GM21390 (cell line): Measurements from ENCODE around the gene CDH1.

Source experiments
- ATAC-seq: cut with Tn5 transposase; IDR thresholded peaks from one replicate; pipeline ENCODE4 v1.9.1; 2021; ENCODE audit not compliant: unreplicated experiment

The CDH1 gene

DNA sequence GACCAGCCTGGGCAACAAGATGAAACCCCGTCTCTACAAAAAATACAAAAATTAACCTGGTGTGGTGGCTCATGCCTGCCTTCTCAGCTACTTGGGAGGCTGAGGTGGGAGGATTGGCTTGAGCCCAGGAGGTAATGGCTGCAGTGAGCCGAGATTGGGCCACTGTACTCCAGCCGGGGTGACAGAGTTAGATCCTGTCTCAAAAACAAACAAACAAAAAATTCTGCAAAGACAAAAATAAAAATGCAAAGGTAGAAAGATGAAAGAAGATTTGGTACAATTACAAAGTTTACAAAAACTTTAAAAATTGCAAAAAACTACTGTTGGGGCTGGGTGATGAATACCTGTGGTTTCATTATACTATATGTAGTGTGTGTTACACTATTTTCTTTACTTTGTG, 5.5 kb upstream of the CDH1 start:
- no peak for ATAC-seq

DNA sequence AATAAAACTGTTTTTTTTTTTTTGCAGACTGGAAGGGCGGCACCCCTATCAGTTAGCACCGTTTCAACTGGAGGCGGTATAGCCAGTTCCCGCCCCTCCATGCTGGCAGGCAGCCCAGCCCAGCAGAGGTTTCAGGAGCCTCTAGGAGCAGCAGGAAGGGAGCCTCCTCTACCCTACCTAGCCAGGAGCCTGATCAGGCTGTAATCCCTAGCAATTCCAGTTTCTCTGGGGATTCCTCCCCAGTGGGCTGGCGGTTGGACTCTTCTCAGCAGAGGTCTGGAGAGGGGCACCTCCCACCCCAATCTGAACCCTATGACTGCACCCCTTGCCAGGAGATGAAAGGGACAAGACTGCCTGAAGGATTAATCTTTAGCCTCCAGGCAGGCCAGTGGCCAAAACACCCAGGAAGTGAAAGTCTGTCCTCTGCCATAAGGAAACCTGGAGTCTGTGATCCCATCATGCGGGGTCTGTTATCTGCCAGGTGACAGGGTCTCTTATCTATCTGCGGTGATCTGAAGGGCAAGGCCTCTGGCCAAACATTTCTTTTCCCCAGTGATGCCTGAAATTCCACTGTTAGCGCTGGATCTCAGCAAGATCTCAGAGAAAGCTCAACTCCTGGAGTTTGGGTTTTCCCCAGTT, 4.9 kb upstream of the CDH1 start:
- ATAC-seq, result no peak

DNA sequence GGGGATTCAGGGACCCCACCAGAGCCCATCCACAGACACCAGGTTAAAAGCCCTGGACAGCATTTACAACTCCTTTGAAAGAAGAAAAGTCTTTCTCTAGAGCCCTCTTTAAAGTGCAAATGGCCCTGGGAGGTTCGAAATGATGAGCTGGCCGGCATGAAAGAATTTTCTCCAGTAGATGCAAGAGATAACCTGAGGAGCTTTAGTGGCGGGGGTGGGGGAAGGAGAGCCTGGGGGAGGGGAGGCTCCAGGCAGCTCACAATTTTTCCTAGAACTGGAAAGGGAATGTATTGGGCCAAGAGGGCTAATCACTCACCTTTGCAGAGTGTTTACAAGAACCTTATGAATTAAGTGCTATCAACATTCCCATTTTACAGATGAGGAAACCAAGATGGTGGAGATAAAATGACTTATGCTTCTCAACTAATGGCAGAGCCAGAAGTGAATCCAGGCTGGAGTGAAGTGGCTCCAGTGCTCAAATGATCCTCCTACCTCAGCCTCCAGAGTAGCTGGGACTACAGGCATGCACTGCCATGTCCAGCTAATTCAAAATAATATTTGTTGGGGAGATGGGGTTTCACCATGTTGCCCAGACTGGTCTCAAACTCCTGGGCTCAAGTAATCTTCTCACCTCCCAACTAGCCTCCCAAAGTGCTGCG, 4.2 kb upstream of the CDH1 start:
- no peak for ATAC-seq

DNA sequence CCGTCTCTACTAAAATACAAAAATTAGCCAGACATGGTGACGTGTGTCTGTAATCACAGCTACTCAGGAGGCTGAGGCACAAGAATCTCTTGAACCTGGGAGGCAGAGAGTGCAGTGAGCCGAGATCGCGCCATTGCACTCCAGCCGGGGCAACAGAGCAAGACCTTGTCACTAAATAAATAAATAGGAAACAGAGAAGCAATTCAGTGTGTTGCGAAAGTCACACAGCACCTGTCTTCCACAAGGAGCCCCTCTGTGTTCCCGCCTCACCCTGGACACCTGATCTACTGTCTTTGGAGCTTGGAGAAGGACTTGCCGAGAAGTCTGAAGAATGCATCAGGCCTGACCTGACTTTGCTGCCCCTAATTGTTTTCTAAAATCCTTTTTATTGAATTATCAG, 3.5 kb upstream of the CDH1 start:
- no peak for ATAC-seq

DNA sequence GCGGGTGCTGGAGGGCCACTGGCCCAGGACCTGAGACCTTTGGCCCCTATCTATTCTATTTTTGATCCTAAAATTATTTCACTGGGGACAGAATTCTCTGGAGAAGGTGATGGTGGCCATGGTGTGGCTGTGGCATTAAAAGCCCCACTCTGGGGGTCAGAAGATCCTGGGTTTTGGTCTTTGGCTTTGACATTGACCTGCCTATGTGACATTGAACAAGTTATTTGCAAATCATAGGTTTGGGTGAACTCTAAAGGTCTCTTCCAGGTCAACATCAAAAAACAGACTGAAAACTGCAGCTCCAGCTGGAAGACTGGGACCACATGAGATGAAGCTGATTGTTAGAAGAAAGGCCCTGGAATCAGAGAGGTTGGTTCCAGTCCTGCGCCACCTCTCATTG, 2.3 kb upstream of the CDH1 start:
- no peak for ATAC-seq

DNA sequence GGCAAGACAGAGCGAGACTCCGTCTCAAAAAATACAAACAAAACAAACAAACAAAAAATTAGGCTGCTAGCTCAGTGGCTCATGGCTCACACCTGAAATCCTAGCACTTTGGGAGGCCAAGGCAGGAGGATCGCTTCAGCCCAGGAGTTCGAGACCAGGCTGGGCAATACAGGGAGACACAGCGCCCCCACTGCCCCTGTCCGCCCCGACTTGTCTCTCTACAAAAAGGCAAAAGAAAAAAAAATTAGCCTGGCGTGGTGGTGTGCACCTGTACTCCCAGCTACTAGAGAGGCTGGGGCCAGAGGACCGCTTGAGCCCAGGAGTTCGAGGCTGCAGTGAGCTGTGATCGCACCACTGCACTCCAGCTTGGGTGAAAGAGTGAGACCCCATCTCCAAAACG, 531 bp upstream of the CDH1 start:
- no peak for ATAC-seq

DNA sequence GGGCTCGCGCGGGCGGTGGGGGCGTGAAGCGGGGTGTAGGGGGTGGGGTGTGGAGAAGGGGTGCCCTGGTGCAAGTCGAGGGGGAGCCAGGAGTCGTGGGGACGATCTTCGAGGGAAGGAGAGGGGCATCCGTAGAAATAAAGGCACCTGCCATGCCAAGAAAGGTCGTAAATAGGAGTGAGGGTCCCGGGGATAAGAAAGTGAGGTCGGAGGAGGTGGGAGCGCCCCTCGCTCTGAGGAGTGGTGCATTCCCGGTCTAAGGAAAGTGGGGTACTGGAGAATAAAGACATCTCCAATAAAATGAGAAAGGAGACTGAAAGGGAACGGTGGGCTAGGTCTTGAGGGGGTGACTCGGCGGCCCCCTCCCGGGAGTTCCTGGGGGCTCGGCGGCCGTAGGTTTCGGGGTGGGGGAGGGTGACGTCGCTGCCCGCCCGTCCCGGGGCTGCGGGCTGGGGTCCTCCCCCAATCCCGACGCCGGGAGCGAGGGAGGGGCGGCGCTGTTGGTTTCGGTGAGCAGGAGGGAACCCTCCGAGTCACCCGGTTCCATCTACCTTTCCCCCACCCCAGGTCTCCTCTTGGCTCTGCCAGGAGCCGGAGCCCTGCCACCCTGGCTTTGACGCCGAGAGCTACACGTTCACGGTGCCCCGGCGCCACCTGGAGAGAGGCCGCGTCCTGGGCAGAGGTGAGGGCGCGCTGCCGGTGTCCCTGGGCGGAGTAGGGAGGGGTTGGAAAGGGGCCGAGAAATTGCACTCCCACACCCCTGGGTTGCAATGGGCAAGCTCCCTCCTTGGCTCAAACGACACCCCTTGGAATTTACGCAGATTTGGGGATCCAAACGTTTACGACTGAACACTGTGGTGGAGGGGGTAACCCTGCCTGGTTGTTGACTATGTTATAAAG, 888 bp downstream of the CDH1 start:
- no peak for ATAC-seq

DNA sequence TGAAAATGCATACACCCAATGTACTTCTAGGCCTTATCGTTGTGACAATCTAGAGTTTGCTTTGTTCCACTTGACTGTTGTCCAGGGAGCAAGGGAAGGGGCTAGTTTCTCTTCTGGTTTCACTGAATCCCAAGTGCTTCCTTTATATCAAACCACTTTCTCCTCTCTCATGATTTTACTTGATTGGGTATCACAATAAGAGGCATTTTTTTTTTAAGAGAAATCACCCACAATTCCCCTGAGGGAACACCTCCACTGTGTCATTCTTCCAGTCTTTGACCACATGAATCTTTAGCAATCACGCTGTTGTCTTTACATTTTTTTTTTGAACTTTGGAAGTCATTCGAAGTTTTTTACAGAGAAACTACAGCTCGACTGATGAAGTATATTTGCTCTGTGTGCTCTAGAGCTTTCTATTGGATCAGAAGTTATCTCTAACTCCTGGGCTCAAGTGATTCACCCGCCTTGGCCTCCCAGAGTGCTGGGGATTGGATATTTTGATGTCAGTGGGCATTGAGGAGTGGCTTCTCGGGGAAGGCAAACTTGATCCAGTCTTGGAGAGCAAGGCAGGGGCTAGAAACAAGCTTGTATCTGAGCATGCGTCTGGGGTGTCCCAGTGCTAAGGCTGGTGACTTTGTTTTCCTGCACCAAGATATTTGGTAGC, 3.0 kb downstream of the CDH1 start:
- ATAC-seq, result no peak

DNA sequence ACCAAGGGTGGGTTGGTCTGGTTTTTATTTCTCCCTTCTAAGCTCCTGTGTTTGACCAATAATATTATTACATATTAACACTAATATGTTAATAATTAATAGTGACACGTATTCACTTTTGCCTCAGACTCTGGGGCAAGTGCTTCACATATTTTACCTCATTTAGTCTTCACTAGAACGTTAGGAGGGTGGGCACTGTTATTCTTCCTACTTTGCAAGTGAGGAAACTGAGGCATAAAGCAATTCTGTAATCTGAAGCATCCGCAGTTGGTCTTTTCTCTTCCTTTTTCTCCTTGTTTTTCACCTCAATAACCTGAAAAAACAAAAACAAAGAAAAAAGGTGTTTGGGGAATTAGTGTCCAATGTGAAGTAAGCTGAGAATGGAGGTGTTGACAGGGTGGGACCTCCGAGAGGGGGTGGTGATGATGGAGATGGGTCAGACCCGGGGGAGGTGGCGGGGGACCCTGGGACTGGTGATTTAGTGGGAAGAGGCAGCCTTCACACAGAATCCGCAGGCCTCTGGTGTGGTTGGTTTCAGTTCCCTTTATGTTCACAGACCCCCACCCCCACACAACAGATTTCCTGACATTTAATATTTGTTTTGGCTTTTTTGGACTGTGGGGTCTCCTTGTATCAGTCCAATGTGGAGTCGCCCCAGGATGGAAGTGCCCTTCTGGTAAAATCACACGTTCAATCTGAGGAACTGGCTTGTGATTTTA, 3.7 kb downstream of the CDH1 start:
- no peak for ATAC-seq

DNA sequence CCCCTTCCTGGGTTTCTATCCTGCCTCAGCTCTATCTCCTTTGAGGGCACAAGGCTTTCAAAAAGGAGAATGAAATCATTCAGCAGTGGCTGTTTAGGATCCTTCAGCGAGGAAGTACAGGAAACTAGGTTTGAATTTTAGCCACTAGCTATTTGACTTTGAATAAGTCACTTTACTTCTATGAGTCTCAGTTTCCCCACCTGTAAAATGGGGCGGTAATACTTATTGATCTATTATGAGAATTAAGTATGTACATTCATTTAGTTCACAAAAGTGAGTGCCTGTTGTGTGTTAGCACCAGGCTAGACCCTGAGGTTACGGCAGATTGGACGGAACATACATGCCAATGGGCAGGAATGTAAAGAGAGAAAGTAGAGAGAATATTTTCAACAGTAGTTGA, 6.6 kb downstream of the CDH1 start:
- no peak for ATAC-seq

DNA sequence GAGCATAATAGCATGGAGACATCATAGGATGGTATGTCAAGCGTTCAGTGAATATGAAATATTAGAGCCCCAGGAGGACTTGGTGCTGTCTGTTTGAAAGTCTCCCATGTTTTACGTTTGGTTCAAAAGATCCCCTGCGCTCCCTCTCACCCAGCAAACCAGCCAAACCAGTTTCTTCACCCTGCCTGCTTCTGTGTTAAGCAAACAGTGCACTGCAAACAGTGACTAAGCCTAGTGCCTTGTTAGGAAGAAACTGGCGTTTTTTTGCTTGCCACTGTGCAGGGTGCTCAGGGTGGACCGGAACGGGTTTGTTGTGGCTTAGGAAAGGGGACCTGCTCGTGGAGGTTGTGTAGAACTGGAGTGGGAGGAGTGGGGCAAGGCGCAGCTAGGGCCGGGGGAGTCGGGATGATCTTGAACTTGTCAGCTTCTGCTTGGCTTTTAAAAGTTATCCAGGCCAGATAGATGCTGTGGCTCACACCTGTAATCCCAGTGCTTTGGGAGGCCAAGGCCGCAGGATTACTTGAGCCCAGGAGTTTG, 7.7 kb downstream of the CDH1 start:
- no peak for ATAC-seq

DNA sequence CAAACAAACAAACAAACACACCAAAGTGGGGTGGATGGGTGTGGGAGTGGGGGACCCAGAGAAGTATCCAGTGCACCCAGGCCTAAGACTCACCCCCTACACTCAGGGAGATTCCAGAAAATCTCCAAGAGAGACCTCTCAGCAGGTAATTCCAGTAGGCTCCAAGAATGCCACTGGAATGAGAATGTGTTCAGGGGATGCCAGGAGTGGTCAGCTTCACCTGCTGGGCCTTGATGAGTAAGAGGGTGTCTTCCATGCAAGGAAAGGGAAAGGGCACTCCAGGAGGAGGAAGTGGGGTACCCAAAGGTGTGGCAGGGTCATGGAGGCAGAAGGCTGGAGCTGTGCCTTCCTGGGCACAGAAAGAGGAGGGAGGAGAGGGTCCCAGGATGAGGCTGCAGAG, 9.9 kb downstream of the CDH1 start:
- ATAC-seq, result no peak

DNA sequence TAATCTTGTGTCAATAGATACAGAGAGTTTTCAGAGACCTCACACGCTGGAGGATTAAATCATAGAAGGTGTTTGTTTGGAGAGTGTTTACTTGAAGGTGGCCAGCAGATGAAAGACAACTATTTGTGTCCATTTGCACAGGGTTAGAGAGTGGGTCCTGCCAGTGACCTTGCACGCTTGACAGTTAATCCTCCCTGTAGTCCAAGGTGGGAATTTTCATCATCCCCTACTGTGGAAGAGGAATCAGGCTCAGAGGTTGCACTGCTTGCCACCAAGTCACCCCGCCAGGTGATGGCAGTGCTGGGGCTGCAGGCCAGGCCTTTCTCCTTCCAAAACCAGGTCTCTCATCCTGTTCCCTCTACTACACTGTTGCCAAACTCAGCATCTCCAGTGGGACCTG, 12.3 kb downstream of the CDH1 start:
- ATAC-seq, result no peak

DNA sequence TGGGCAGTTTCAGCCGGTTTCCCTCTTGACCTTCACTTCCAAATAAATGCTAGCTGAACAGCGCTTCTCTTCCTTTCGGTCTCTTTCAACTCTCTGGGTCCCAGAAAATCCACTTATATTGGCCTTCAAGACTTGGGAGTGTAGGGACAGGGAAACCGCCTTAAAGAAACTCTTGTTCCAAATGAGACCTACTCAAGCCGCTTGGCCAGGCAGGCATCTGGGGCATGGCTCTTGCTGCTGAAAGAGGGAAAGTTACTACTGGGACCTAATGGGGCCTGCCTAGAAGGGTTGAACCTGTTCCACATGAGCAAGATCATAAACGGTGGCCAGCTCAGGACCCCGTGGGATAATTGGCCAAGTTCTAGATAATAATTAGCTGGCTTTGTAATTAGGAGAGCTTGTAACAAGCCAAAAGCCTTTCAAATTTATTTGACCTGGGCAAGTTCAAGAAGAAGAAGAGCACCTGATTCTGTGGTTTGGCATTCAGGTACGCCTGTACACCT, 13.2 kb downstream of the CDH1 start:
- no peak for ATAC-seq

DNA sequence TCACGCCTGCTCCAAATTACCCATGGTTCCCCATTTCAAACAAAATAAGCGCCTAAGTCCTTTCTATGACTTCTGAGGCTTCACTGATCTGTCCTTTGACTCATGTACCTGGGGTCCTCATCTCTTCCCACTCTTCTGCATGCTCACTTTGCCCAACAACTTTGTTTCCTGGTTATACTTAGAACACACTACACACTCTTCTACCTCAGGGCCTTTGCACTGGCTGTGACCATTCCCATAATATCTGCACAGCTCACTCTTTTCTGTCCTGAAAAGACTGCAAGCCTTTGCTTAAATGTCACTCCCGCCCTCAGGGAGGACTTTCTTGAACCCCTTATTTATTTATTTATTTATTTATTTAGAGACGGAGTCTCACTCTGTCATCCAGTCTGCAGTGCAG, 14.1 kb downstream of the CDH1 start:
- ATAC-seq, result no peak

DNA sequence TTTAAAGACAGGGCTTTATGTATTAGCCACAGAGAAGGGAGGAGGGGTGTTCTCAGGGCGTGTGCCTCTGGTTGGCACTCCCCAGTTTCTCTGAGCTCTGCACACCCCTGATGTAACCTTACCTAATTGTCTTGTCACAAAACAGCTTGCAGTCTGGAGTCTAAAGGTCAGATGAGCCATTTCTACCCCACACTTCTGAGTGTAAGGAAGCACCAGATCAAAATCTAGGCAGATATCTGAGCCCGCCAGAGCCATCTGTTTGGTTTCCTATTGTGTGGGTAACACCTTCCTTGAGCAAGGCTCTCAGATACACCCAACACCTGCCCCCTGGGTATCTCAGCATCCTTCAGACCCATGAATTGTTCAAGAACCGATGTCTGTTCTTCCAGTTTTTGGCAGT, 15.5 kb downstream of the CDH1 start:
- ATAC-seq, result no peak

DNA sequence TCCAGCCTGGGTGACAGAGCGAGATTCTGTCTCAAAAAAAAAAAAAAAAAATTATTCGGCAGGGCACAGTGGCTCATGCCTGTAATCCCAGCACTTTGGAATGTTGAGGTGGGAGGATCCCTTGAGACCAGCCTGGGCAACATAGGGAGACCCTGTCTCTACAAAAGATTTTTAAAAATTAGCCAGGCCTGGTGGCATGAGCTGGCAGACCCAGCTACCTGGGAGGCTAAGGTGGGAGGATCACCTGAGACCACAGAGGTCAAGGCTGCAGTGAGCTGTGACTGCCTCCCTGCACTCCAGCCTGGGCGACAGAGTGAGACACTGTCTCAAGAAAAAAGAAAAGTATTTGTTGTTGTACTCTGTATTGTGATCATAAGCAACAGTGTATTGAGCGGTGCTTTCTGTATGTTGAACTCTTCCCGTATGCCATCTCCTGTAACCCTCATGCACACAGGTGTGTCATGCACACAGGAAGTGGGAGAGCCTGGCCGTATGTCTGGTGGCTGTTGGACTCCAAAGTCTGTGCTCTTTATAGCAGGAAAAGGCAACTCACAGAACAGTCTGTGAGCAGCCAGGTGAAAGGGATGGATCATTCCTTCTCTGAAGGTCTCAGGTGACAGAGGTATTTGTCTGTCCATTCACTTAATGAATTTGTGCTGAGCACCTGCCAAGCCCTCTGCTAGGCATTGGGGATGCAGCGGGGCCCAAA, 17.1 kb downstream of the CDH1 start:
- no peak for ATAC-seq

DNA sequence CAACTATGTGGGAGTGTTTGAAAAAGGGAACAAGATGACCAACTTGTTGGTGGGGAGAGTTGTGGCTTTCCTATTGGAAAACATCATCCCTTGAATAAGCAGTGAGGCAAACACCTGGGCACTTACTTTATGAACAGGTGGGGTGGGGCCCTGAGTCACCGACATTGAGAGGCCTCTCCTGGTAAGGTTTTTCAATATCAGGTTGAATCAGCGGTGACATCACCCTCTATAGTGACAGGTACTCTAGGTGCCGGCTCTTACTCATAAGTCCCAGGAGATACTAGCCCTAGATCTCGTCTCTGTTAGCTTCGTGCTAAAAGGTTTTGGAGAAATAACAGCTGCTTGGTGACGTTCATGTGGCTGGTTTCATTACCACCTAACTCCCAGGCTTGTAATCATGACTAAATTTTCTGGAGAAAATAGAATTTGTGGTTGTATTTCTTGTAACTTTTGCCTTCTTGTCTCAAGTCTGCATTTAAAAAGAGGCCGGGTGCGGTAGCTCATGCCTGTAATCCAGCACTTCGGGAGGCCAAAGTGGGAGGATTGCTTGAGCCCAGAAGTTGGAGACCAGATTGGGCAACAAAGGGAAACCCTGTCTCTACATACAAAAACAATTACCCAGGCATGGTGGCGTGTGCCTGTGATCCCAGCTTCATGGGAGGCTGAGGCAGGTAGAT, 19.3 kb downstream of the CDH1 start:
- peak; percentile 53 for ATAC-seq

DNA sequence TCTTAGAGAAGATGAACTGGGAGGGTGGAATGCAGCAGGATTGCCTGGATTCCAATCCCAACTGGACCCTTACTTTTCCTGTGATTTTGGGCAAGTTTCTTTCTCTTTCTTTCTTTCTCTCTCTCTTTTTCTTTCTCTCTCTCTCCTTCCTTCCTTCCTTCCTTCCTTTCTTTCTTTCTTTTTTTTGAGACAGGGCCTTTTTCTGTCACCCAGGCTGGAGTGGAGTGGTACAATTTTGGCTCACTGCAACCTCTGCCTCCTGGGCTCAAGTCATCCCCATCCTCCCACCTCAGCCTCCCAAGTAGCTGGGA, 20.5 kb downstream of the CDH1 start:
- ATAC-seq, result no peak

DNA sequence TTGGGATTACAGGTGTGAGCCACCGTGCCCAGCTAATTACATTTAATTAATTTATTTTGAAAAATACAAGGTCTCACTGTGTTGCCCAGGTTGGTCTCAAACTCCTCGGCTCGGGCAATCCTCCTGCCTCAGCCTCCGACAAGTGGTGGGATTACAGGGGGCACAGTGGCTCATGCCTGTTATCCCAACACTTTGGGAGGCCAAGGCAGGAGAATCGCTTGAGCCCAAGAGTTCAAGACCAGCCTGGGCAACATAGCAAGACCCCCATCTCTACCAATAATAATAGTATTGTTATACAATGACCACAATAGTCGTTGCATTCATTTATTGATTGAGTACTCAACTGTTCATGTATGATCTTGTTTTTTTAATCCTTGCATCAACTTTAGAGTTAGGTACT, 22.0 kb downstream of the CDH1 start:
- ATAC-seq, result no peak
